Measurements from ENCODE around the gene REM1. TPM values are rescaled to one million over a fixed set of nuclear protein-coding genes. Genes with fewer than 3 reads are reported as not detected.

The REM1 gene, protein sequence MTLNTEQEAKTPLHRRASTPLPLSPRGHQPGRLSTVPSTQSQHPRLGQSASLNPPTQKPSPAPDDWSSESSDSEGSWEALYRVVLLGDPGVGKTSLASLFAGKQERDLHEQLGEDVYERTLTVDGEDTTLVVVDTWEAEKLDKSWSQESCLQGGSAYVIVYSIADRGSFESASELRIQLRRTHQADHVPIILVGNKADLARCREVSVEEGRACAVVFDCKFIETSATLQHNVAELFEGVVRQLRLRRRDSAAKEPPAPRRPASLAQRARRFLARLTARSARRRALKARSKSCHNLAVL
- total RNA-seq, result not detected in 2 replicates

GRCh38 chr20:31474758-31475427 is at the start of gene REM1, which contains the start of gene DEFB124:
REM1 (plus strand) TSS chr20:31475288; CDS start chr20:31476446, 1,158 bp downstream.
DEFB124 (minus strand) TSS chr20:31475127; CDS start chr20:31473013, 2,114 bp downstream.

GRCh38 chr20:31440012-31440659 is 35.0 kb upstream of the REM1 start, which contains the start of gene DEFB123:
DEFB123 (plus strand) TSS chr20:31440632; CDS start chr20:31440699, 67 bp downstream.

DNA sequence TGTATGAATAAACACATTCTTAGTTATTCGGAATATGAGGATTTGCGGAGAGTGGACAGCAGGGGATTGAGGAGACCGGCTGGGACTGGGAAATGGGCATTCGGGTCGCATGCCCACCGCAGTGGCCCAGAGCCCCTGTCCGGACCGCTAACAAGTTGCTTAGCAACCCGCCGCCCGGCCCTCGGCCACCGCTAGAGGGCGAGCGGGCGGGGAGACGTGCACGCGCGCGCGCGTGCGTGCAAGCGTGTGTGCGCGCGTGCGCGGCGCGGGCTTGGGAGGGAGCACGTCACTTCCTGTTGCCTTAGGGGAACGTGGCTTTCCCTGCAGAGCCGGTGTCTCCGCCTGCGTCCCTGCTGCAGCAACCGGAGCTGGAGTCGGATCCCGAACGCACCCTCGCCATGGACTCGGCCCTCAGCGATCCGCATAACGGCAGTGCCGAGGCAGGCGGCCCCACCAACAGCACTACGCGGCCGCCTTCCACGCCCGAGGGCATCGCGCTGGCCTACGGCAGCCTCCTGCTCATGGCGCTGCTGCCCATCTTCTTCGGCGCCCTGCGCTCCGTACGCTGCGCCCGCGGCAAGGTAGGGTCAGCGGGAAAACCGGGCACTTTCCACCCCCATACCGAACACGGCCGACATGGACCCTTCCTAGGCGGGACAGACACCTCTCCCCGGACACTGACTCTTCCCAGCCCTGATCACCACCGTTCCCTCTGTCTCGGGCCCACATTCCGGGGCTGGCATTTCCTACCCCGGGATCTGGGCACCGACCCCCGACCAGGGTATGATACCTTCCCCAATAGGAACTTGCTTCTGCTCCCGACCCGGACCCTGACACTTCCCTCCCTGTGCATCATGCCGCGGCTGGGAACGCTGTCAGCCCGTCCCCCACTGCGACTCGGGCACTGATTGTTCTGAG is 39.3 kb downstream of the REM1 start, which contains the start of gene HM13:
Gene HM13 (plus strand): TSS at position 289 of the 918 bp plus-strand sequence. CDS start 110 bp downstream, at position 399.

Other genes starting within 250 kb of the REM1 start
- not detected in 2 replicates for gene DEFB115, start 217.6 kb upstream of the REM1 start, total RNA-seq
- not detected in 2 replicates for gene DEFB116, start 166.7 kb upstream of the REM1 start, total RNA-seq
- not detected in 2 replicates for gene DEFB118, start 106.7 kb upstream of the REM1 start, total RNA-seq
- not detected in 2 replicates for gene DEFB119, start 84.7 kb upstream of the REM1 start, total RNA-seq
- not detected in 2 replicates for gene DEFB121, start 69.1 kb upstream of the REM1 start, total RNA-seq
- not detected in 2 replicates for gene DEFB123, start 34.7 kb upstream of the REM1 start, total RNA-seq
- not detected in 2 replicates for gene DEFB124, start 161 bp upstream of the REM1 start, total RNA-seq
- gene HM13, start 39.2 kb downstream of the REM1 start, total RNA-seq, result 60.9 and 70.1 TPM in 2 replicates
- gene ID1, start 130.0 kb downstream of the REM1 start, total RNA-seq, result 36.1 and 76.0 TPM in 2 replicates
- not detected in 2 replicates for gene COX4I2, start 162.6 kb downstream of the REM1 start, total RNA-seq
- gene BCL2L1, start 247.6 kb downstream of the REM1 start, total RNA-seq, result 56.2 and 58.6 TPM in 2 replicates